Neural cell (in vitro differentiated cells): Measurements from ENCODE around the gene SLC6A5. TPM values are rescaled to one million over a fixed set of nuclear protein-coding genes. Genes with fewer than 3 reads are reported as not detected.

Experiments used
- H2AFZ ChIP-seq: fragments of 200-600, 300-800 bp; sonication (generic), shearing (Covaris generic); 2 replicates; pipeline ENCODE4 v1.6.0; 2014; ENCODE audit warnings: low read depth, mild to moderate bottlenecking, antibody characterized with exemption, low read length, moderate library complexity
- H3F3A ChIP-seq: fragments of 200-600 bp; shearing (Covaris generic); 2 replicates; pipeline ENCODE4 v1.6.1; 2016; ENCODE audit warnings: mild to moderate bottlenecking, moderate library complexity, mixed read lengths, antibody characterized with exemption, low read length; ENCODE audit not compliant: insufficient read depth, poor library complexity, severe bottlenecking
- H3K27ac ChIP-seq: fragments of 200-600, 300-800 bp; sonication (generic), shearing (Covaris generic); 2 replicates; pipeline ENCODE4 v1.5.1; 2014; ENCODE audit warnings: mild to moderate bottlenecking, low read length, moderate library complexity
- H3K27me3 ChIP-seq: fragments of 300-800, 200-600 bp; sonication (generic), shearing (Covaris generic); 2 replicates; pipeline ENCODE4 v1.6.0; 2014; ENCODE audit warnings: mild to moderate bottlenecking, low read depth, low read length, moderate library complexity; ENCODE audit not compliant: insufficient read depth
- H3K36me3 ChIP-seq: fragments of 300-800, 200-600 bp; sonication (generic), shearing (Covaris generic); 2 replicates; pipeline ENCODE4 v1.5.1; 2014; ENCODE audit warnings: mild to moderate bottlenecking, antibody characterized with exemption, low read length, moderate library complexity; ENCODE audit not compliant: insufficient read depth
- H3K4me2 ChIP-seq: fragments of 300-800, 200-600 bp; sonication (generic), shearing (Covaris generic); 2 replicates; pipeline ENCODE4 v1.6.0; 2014; ENCODE audit warnings: mild to moderate bottlenecking, low read length
- H3K4me3 ChIP-seq: fragments of 300-800, 200-600 bp; sonication (generic), shearing (Covaris generic); 2 replicates; pipeline ENCODE4 v1.5.1; 2014; ENCODE audit warnings: mild to moderate bottlenecking, low read length, moderate library complexity
- H3K79me2 ChIP-seq: fragments of 200-600 bp; shearing (Covaris generic); replicated peaks from 2 replicates; pipeline ENCODE4 v1.6.0; 2014; ENCODE audit warnings: mild to moderate bottlenecking, low read length, moderate library complexity; ENCODE audit not compliant: insufficient read depth
- H3K9ac ChIP-seq: fragments of 300-800, 200-600 bp; sonication (generic), shearing (Covaris generic); 2 replicates; pipeline ENCODE4 v1.6.1; 2016; ENCODE audit warnings: mild to moderate bottlenecking, low read length, mixed read lengths
- H3K9me2 ChIP-seq: fragments of 200-600 bp; shearing (Covaris generic); 2 replicates; pipeline ENCODE4 v1.6.1; 2016; ENCODE audit warnings: mild to moderate bottlenecking, low read length, mixed read lengths; ENCODE audit not compliant: insufficient read depth
- H3K9me3 ChIP-seq: fragments of 200-600, 300-800 bp; sonication (generic), shearing (Covaris generic); 2 replicates; pipeline ENCODE4 v1.6.1; 2016; ENCODE audit warnings: mild to moderate bottlenecking, mixed run types, low read length, moderate library complexity, mixed read lengths
- H4K20me1 ChIP-seq: fragments of 200-600 bp; shearing (Covaris generic); 2 replicates; pipeline ENCODE4 v1.6.1; 2016; ENCODE audit warnings: mild to moderate bottlenecking, mixed run types; ENCODE audit not compliant: insufficient read depth
- EP300 ChIP-seq: fragments of 450-650 bp; conservative IDR thresholded peaks from 2 replicates; pipeline ENCODE4 v1.6.1; 2014; ENCODE audit warnings: antibody characterized with exemption, mild to moderate bottlenecking, moderate library complexity; ENCODE audit not compliant: poor library complexity, severe bottlenecking
- MXI1 ChIP-seq: fragments of 450-650 bp; conservative IDR thresholded peaks from 2 replicates; pipeline ENCODE4 v1.6.1; 2014; ENCODE audit warnings: antibody characterized with exemption, mild to moderate bottlenecking; ENCODE audit not compliant: poor library complexity, severe bottlenecking
- RAD21 ChIP-seq: fragments of 450-650 bp; conservative IDR thresholded peaks from 2 replicates; pipeline ENCODE4 v1.6.1; 2014; ENCODE audit warnings: antibody characterized with exemption, mild to moderate bottlenecking, moderate library complexity
- SMC3 ChIP-seq: fragments of 450-650 bp; conservative IDR thresholded peaks from 2 replicates; pipeline ENCODE4 v1.6.1; 2014; ENCODE audit warnings: antibody characterized with exemption, mild to moderate bottlenecking, moderate library complexity; ENCODE audit not compliant: poor library complexity
- TAF1 ChIP-seq: IDR thresholded peaks from 2 replicates; pipeline ENCODE4 v1.6.1; 2012; ENCODE audit warnings: low read depth
- polyA plus RNA-seq: library from polyadenylated mRNA; depleted of rRNA; stranded (reverse); fragments of >200 nt; gene quantifications from 2 replicates; pipeline ENCODE4 v1.2.3, GENCODE V29; 2014
- TF ChIP-seq, protein P1 (sequence below): fragments of 450-650 bp; IDR thresholded peaks from 2 replicates; pipeline ENCODE4 v1.5.1; 2014; ENCODE audit warnings: antibody characterized with exemption, mild to moderate bottlenecking, moderate library complexity; ENCODE audit not compliant: poor library complexity, severe bottlenecking
- TF ChIP-seq, protein P2 (sequence below): IDR thresholded peaks from 2 replicates; pipeline ENCODE4 v1.6.1; 2012; ENCODE audit warnings: borderline replicate concordance

Gene SLC6A5
- polyA plus RNA-seq, 1 donor from 2014 or later, result not detected

DNA sequence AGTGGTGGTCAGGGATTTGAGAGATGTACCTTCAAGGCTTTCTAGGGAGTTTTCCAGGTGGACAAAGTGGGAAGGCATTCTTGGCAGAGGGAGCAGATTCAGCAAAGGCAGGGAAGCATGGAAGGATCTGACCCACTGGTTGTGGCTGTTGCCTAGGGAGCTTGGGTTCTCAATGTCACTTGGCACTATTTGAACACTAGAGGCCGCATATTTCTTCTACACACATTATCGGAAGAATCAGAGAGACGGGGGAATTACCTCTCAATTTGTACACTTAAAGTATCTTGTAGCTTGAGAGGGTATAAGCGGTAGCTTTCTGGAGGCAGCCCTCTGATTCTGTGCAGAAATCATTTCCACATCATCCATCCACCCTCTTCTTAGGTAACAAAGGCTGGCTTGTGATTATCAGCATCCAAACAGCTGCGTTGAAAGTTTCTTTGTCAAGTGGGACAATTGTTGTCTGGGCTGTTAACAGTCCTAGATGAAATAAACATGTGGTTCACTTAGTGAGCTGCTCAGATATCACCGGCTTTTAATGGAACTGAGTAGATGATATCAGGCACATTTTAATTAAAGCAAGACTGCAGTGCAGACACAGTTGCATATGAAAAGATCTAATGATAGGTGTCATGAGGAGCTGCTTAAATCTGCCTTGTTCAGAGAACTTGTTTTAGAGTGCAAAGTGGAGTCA, 72.6 kb downstream of the SLC6A5 start:
- Histone ChIP-seq H3K9me3 (no peaks in the 10 kb centered on the region), H3F3A (no peaks in the 10 kb centered on the region), H3K79me2 (no peaks in the 10 kb centered on the region), H3K9ac (peak overlapping the region; percentile 72), H3K27ac (peak overlapping the region; percentile 44), H2AFZ (no peak overlapping the region), H4K20me1 (no peaks in the 10 kb centered on the region), H3K4me2 (peak overlapping the region; percentile 40), H3K27me3 (peaks cover 49% of the 10 kb centered on the region), H3K36me3 (no peaks in the 10 kb centered on the region), H3K4me3 (peak overlapping the region; percentile 76), H3K9me2 (no peaks in the 10 kb centered on the region)
- TF ChIP-seq RAD21 (peak; percentile 66), EP300 (no peak), TAF1 (no peak), SMC3 (peak; percentile 68), MXI1 (peak; percentile 11)
- TF ChIP-seq, protein P1, sequence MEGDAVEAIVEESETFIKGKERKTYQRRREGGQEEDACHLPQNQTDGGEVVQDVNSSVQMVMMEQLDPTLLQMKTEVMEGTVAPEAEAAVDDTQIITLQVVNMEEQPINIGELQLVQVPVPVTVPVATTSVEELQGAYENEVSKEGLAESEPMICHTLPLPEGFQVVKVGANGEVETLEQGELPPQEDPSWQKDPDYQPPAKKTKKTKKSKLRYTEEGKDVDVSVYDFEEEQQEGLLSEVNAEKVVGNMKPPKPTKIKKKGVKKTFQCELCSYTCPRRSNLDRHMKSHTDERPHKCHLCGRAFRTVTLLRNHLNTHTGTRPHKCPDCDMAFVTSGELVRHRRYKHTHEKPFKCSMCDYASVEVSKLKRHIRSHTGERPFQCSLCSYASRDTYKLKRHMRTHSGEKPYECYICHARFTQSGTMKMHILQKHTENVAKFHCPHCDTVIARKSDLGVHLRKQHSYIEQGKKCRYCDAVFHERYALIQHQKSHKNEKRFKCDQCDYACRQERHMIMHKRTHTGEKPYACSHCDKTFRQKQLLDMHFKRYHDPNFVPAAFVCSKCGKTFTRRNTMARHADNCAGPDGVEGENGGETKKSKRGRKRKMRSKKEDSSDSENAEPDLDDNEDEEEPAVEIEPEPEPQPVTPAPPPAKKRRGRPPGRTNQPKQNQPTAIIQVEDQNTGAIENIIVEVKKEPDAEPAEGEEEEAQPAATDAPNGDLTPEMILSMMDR, result peak; percentile 70
- TF ChIP-seq, protein P2, sequence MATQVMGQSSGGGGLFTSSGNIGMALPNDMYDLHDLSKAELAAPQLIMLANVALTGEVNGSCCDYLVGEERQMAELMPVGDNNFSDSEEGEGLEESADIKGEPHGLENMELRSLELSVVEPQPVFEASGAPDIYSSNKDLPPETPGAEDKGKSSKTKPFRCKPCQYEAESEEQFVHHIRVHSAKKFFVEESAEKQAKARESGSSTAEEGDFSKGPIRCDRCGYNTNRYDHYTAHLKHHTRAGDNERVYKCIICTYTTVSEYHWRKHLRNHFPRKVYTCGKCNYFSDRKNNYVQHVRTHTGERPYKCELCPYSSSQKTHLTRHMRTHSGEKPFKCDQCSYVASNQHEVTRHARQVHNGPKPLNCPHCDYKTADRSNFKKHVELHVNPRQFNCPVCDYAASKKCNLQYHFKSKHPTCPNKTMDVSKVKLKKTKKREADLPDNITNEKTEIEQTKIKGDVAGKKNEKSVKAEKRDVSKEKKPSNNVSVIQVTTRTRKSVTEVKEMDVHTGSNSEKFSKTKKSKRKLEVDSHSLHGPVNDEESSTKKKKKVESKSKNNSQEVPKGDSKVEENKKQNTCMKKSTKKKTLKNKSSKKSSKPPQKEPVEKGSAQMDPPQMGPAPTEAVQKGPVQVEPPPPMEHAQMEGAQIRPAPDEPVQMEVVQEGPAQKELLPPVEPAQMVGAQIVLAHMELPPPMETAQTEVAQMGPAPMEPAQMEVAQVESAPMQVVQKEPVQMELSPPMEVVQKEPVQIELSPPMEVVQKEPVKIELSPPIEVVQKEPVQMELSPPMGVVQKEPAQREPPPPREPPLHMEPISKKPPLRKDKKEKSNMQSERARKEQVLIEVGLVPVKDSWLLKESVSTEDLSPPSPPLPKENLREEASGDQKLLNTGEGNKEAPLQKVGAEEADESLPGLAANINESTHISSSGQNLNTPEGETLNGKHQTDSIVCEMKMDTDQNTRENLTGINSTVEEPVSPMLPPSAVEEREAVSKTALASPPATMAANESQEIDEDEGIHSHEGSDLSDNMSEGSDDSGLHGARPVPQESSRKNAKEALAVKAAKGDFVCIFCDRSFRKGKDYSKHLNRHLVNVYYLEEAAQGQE, result no peak

DNA sequence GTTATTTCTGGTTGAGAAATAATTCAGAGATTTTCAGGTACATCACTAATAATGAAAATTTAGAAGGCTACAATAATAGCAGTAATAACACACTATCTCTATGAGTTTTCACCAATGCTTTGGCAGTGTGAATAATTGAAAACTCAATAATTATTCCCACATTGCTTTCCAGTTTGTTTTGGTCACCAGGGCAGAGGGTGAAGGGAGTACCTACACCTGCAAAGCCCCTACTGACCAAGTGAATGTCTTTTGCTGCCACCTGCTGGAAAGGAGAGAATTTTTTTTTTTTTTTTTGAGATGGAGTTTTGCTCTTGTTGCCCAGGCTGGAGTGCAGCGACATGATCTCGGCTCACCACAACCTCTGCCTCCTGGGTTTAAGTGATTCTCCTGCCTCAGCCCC, 73.2 kb downstream of the SLC6A5 start:
- Histone ChIP-seq H3K9me2 (no peaks in the 10 kb centered on the region), H4K20me1 (no peaks in the 10 kb centered on the region), H2AFZ (no peak overlapping the region), H3K27ac (no peak overlapping the region), H3K4me2 (no peak overlapping the region), H3K27me3 (peaks cover 43% of the 10 kb centered on the region), H3F3A (no peaks in the 10 kb centered on the region), H3K9ac (no peak overlapping the region), H3K79me2 (no peaks in the 10 kb centered on the region), H3K9me3 (no peaks in the 10 kb centered on the region), H3K4me3 (peak overlapping the region; percentile 76), H3K36me3 (no peaks in the 10 kb centered on the region)
- TF ChIP-seq, protein P2, result no peak
- TF ChIP-seq, protein P1, result peak; percentile 57
